Stimulated activated CD4-positive, alpha-beta T cell treated with anti-CD3 and anti-CD28 coated beads, TNF-alpha, amount 100 ng/mL, for 48 hours (primary cell): ENCODE data around the gene SSBP1.

Experiments
- DNase-seq, 3 donors: peaks; one replicate each; pipeline ENCODE4 v3.0.0-alpha.2; 2020; ENCODE audit warnings: low read depth in 3 of 3

The SSBP1 gene

DNA sequence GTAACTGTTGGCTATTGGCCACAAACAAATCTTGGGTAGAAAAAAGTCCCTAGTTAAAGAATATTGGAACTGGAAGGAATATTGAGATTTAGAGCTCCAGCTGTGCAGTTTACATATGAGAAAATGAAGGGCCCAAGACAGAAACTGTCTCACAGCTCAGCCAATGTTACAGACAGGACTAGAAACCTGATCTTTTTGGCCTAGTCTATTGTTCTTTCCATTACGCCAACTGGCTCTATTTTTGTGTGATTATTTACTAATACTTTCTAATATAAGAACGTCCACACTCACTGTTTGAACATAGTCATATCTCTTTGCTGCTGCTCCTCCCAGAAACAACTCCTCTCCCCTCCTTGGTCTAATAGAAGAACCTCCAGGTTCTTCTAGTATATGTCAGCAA, 28.8 kb upstream of the SSBP1 start:
- DNase-seq: no peak

- DNase-seq: no peak
Measured at GRCh38 chr7:141709749-141710148, 28.4 kb upstream of the SSBP1 start.

GRCh38 chr7:141710301-141710700, 27.9 kb upstream of the SSBP1 start:
- no peak for DNase-seq

DNA sequence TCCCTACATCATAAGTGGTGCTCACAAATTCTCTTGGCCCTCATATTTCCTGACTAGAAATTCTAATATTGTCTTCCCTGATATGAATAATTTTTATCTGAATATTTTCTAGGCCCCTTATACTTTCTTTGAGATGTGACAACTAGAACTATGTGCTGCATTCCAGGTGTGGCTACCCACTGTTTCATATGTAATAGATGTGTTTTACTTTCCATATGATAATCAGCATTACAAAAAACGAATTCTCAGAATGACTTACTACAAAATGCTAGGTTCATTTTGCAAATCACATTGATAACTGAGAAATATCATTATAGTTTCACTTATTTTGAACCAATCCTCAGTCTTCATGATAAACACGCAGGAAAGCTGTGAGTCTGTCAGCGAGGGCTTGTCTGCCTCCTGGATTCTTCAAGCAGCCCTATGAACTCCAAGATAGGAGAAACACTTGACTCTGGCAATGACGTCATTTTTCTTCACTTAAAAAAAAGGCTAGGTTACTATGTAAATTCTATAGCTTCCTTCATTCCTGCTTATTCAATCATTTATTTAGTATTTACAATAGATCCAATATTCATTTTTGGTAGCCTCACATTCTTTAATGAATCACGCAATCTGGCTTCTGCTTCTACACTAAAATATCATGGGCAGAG, 25.4 kb upstream of the SSBP1 start:
- DNase-seq: no peak

- DNase-seq: no peak
Measured at GRCh38 chr7:141713890-141714289, 24.3 kb upstream of the SSBP1 start.

DNA sequence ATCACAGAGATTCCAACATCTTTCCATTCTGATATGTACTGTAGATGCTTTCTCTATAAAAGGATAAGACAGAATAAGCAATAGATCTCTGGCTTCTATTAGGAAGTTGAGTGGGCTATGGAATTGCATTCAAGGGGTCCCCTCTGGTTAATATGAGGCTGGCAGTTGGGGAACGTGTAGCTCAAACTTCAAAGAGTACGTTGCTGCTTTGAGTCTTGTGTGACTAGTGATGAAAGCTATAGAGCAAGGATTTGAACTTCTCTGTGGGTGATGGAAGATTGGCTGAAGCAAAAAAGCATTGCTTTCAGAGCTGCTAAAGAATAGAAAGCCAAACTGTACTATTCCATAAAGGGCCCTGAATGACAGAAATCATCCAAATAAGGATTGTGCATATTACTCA, 23.6 kb upstream of the SSBP1 start:
- DNase-seq: no peak

DNA sequence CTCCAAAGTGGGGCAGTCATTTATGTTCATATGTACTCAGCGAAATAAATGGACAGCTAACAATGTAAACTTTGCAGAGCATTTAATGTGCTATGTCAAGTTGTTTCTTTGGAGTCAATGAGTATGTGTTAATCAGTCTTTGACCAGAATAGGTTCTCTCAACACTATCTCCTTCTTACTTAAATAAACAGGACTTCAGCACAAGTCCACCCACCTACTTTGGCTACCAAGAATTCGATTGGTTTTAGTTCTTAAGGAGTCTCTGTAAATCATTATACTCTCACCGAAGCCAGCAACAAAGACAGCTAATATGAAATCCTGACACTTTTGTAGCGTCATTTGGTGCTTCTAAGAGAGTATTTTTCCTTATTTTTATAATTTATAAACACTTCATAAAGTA, 23.1 kb upstream of the SSBP1 start:
- DNase-seq: no peak

DNA sequence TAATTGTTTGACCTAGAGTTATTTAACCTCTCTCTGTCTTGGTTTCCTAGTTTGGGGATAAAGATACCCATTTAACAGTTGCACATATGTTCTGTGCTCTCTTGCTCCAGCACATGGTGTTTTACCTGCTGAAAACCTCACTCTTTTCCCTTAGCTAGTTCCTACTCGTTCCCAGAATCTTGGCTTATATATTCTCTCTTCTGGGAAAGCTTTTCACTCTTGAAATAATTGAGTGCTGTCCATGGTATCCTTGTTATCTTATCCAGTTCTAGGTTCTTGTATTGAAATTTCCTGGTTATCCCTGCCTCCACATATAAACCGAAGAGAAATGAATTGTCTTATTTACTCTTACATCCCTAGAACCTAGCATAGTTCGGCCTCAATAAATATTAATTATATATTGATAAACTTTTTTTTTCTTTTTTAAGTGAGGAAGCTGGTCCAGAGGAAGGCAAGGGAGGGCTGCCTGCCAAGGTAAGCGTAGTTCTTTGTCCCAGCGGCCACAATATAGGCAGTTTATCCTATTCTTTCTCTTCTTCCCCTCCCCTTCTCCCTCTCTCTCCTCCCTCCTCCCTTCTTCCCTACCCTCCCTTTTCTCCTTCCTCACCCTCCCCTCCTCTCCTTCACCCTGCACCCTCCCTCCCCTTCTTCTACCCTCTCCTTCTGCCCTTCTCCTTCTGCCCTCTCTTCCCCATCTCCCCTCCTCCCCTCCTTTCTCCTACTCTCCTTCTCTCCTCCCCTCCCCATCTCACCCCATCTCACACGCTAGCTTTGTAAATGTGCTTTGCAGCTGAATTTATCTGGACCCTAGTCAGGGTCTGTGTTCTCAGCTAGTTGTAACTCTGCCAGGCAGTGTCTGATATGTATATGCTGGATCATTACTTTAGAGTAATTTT, 22.1 kb upstream of the SSBP1 start:
- no peak for DNase-seq

DNA sequence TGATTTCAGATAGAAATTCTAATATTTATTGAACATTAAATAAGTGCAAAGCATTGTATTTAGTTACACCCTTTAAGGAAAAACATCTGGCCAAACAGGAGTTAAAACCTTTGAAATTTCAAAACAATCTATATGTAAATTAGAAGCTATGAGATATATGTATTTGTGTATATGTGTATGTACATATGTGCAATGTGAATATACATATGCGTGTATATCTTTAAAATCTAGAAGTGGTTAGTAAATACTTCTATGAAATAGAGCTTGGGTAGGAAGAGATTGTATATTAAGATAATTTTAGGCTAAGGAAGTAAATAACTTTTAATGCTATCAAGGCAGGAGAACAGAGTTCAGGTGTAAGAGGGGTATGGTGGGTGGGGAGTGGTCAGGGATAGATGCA, 20.7 kb upstream of the SSBP1 start:
- DNase-seq: no peak

GRCh38 chr7:141722529-141722928, 15.6 kb upstream of the SSBP1 start:
- DNase-seq: no peak

- no peak for DNase-seq
Measured at GRCh38 chr7:141729020-141729419, 9.1 kb upstream of the SSBP1 start.

DNA sequence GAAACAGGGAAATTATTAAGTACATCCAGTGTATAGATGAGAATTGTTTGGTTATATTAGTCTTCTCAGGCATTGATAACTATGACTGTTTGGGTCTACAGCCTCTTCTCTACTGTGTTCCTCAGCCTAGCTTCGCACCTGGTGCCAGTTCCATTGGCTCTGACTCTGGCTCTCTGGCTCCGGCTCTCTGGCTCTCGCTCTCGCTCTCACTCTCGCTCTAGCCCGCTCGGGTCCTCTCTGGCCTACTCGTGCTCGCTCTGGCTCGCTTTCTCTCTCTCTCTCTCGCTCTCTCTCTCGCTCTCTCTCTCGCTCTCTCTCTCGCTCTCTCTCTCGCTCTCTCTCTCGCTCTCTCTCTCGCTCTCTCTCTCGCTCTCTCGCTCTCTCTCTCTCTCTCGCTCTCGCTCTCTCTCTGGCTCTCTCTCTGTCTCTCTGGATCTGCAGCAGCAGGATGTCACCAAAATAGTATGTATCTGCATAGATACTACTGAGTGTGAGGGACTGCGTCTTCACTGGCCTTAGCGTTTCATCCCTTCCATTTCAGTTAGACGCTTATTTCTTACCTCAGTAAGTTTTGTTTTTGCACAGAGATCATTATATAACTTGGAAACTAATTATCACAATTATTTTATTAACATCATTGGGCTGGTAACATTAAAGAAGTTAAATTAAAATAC, 6.5 kb upstream of the SSBP1 start:
- DNase-seq: no peak

GRCh38 chr7:141737118-141737835, 881 bp upstream of the SSBP1 start:
- DNase-seq: peak in 1 of 3 donors; percentile 9

- DNase-seq: no peak
Measured at GRCh38 chr7:141738592-141739013, 445 bp downstream of the SSBP1 start.

GRCh38 chr7:141739250-141739649, 1.1 kb downstream of the SSBP1 start:
- DNase-seq: no peak

- no peak for DNase-seq
Measured at GRCh38 chr7:141742229-141742628, 4.1 kb downstream of the SSBP1 start.

- DNase-seq: no peak
Measured at GRCh38 chr7:141744131-141744530, 6.0 kb downstream of the SSBP1 start.

DNA sequence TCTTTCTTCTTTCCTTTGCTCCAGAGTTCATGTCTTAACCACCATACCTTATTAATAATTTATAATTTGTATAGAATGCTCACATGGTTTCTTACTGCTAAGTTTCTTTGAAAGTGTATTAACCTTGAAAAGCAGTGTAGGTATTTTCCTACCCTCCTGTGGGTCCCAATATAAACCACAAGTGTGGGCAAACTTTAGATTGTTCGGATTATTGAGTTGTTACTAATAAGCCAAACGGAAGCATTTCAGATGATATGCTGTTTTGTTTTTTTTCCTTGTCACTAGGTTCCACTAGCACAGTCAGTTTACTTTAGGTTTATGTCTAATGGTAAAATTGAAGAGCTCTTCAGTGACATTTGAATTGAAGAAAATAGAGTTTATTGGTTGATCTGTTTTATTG, 10.2 kb downstream of the SSBP1 start:
- no peak for DNase-seq

DNA sequence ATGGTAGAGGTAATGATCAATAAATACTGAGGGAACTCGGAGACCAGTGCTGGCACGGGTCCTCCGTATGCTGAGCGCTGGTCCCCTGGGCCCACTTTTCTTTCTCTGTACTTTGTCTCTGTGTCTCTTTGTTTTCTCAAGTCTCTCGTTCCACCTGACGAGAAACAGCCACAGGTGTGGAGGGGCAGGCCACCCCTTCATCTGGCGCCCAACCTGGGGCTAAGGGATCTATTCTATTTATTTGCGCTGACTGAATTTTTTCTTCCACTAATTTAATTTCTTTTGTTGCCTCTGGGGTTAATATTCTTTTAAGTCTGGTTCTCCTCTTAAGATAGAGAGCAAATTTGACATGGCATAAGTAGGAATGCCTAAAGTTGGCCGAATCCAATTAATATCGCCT, 13.7 kb downstream of the SSBP1 start:
- DNase-seq: peak in 1 of 3 donors; percentile 2

DNA sequence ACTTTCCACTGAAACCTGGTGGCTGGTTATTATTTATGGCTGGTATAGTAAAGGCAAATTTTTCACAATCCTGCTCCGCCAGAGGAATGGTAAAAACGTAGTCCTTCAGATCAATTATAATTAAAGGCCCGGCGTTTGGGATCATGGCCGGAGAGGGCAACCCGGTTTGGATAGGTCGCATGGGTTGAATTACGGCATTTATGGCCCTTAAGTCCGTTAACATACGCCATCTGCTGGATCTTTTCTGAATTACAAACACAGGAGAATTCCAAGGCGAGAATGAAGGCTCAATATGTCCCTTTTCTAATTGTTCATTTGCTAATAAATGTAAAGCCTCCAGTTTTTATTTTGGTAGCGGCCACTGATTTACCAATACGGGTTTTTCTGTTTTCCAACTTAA, 14.5 kb downstream of the SSBP1 start:
- no peak for DNase-seq

DNA sequence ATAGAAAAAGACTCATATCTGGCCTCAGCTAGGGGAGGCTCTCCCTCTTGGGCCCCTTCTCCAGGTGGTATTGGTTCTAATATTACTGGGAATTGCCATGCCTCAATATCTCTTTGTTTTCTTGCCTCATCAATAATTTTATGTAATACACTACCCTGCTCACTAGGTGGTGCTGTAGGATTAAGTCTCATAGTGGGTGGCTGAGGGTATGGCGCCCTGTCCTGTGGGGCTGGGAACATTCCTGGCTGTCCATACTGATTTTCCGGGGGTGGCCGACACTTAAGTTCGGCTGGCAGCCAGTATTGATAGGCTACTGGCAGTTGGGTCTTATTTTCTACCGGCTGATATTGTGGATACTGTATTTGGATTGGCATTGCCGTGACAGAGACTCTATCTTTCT, 16.8 kb downstream of the SSBP1 start:
- peak in 1 of 3 donors; percentile 11 for DNase-seq

DNA sequence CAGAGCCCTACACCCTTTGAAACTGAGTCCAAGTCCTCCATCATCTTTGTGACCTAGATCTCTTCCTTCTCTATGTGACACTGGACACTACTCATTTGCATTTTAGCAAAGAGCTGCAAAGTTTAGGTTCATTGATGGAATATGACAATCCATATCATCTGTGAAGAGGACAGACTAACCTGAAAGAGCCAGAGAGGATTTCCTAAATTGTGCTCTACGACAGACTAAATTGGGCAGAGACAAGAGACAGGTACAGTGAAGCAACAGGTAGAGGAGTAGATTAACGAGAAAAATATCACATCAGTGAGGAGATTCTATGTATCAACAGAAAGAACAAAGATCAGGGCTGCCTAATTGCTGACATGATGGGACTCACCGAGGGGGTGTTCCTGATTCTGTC, 25.6 kb downstream of the SSBP1 start, which contains the start of gene TAS2R3:
TSS of gene TAS2R3 (plus strand) at position 301 of the 400 bp plus-strand sequence. CDS start at position 363, 62 bp downstream.
- DNase-seq: no peak
